ENCODE data around the gene PRKG2.

PRKG2 gene

GRCh38 chr4:81085291-81085690 is 129.7 kb downstream of the PRKG2 start:
- DNase-seq = no peak

- DNase-seq = no peak
Measured at GRCh38 chr4:81084634-81085033, 130.4 kb downstream of the PRKG2 start.

GRCh38 chr4:81084029-81084428 is 131.0 kb downstream of the PRKG2 start:
- no peak for DNase-seq

GRCh38 chr4:81081156-81081555 is 133.9 kb downstream of the PRKG2 start:
- DNase-seq = no peak

GRCh38 chr4:81071013-81071412 is 144.0 kb downstream of the PRKG2 start:
- no peak for DNase-seq

DNA sequence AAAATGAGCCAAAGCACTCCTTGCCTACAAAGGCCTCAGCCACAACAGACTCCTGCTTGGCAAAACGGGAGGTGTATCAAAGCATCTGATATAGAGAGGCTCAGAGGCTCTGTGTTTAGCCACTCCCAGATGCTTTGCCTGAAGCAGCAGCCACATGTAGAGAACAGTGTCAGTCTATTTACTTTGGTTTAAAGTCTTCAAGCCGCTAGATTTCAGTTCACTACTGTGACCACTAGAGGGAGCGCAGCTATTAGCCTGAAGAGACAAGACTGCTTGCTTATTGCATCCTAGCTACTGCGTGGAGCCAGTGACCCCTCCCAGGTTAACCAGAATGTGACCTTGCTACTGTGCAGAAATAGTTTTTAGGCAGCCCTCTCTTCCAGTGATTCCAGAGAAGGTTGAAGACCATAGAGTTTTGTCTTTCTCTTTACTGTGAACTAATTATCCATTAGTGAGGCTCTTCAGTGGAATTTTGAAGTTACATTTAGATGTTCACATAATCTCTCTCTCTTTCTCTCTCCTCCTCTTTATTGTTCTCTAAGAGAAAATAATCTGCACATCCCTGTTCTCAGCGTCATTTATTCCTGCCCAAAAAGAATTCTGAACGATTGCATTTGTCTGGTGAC is 145.2 kb downstream of the PRKG2 start:
- peak; percentile 87 for DNase-seq

GRCh38 chr4:81065446-81065845 is 149.6 kb downstream of the PRKG2 start:
- DNase-seq = no peak

DNA sequence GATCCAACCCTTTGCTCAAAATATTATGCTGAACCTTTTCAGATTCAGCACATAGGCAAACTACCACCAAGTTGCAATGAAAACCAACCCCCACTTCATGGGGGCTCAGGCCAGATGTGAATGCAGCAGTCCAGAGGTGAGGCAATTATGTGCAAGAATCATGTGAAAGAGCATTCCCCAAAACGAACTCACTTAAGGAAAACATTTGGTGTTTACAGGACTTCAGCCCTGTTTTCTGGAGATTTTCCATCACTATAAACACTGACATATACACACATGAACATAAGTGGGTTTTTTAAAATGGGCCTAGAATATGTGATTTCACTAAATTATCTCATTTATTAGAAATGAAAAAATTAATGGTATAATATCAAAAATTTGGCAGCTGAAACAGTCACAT is 153.0 kb downstream of the PRKG2 start:
- DNase-seq = no peak

GRCh38 chr4:81061344-81061730 is 153.7 kb downstream of the PRKG2 start:
- no peak for DNase-seq

DNA sequence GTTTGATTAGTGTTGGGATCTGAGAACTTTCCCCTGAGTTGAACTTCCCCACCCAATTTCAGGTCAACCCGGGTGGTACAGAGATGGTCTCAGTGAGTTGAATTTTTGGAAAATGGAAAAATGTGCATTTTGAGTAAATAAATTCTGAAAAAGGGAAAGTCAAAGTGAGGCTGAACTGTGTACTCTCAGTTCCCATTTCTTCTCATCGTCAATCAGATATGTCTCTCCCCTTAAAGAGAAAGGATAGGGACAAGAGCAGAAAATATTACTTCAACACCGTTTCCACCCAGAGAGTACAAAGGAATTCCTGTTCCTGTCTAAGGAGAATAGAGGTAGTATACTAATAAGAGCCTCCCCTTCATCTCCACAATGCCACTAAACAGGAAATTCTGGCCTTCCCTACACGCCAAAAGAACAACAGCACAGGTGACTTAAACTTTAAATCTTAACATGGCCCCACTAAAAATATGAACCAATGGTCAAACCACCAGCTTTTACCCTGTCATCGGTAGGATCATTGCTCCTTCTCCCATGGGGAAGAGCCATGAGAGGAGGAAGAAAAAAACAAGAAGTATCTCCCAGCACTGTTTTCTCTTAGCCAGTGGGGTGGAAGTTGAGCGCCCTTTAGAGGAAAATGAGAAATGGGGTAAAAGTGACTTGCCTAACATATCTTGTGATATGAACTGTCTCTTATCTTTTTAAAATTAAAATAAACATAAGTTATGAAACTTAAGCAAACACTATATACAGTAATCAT is 154.3 kb downstream of the PRKG2 start:
- DNase-seq = no peak

DNA sequence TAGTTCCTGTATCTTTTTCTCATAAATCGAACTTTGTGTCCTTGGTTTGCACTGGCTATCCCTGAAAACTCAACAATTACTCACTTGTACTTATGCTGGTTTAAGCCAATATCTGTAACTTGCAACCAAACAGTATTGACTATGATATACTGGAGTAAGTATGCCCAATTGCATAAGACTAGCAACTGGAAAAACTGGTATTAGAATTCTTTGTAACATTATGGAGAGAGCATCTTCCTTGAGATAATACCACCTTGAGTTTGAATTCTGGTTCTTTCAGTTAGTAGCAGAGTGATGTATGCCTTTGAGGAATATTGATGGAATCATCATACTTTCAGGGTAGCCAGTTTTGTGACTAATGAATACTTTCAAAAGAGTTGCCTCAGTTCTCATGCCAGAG is 156.4 kb downstream of the PRKG2 start:
- DNase-seq = no peak

DNA sequence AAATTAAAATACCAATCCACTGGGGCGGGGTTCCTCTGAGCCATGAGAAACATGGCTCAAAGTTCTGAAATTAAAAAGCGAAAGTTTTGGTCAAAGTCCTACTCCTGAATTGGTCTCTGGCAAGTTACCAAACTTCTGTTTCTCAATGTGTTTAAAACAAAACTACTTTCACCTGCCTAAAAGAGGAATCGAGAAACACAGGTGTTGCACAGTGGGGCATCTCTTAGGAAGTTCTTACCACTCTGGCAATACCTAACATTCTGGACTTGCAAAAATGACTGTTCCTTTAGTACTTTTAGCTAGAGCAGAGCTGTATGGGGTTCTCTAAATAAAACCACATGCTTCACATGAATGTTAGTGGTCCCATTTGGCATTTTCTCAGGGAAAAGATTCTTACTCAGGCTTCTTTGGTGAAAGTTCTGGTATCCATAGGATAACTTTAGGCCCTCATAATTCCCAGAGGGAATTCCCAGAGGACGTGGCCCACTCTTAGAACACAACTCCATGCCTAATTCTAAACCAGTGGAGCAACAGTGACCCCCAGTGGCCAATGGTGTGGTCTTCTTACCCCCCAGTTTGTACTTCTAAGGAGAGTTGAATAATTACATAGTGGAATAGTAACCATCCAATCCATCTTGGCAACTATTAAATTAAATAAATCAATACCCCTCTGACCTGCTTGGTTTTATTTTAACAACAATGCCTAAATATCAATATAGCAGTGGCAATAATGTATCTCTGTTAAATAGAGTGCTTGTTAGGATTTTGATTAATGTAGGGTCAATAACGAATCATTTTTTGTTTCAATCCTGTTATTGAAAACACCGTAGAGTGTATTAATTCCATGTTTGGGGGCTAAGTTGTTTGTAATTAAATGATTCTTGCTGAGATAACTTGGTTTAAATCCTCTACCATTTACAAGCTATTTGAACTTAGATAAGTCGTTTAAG is 162.6 kb downstream of the PRKG2 start:
- DNase-seq = peak; percentile 64

DNA sequence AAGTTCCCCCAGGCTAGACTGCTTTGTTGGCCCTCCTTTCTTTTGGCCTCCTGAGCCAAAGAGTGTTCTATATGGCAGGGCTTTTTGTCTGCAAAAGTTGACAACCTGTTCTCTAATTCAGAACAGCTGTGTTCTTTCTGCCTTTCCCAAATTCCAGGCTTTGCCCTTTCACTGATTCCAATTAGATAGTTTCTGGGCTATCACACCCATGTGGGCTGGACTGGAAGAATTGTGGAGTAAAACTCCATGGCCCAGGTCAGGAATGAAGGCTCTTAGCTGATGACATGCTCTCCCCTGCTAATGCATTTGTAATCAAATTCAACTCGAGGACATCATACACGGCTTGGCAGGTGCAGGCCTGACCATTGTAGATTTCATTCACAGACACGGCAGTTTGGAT is 165.1 kb downstream of the PRKG2 start:
- no peak for DNase-seq

DNA sequence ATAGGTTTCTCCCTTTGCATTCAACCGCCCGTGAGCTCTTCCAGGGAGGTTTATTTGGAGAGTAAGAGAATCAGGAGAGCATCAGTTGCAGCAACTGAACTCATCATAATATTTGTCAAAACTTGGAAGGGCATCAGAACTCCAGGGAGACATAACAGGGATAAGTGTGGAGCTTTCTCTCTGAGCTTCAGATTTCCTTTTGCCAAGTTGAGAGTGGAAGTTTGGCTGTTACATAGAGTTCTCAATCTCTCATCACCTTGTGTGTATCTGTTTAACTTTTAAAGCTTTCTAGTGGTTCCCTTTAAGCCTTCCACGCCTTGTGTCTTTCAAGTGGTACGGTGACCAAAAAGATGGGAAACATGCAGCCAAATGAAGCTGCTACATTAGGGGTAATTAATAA is 165.7 kb downstream of the PRKG2 start:
- no peak for DNase-seq

DNA sequence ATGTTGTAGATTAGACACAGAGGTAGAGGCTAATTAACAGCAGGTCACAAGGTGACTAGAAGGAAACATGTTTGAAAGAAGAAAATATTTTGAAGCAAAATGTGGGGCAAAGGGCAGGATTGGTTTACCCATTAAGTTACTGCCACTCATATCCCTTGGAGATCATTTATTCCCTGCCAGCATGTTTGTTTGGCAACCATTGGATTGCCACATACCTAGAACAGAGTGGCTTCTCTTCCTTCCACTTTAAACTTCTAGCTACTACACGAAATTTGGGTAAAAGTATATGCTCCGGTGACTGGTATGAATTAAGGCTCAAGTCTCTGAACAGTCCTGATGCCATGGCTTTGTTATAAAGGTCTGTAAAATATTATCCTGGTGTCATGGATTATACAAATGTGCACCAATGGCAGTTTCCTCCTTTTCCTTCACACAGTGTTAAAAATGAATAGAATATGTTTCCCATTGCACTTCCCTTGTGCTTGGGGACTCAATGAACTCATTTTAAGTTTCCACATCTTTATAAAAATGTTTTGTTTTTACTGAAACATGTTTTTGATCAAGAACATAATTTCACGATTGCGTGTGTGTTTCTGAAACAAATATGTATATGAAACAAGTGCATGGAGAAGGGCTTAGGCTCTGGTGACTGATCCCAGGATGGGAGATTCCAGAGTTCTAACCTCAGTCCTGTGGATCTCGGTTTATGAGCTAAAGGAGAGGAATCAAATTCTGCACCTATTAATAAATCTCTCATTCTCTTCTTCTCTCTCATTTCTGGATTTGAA is 172.2 kb downstream of the PRKG2 start:
- no peak for DNase-seq

GRCh38 chr4:81040012-81040659 is 174.9 kb downstream of the PRKG2 start:
- DNase-seq = peak; percentile 46

DNA sequence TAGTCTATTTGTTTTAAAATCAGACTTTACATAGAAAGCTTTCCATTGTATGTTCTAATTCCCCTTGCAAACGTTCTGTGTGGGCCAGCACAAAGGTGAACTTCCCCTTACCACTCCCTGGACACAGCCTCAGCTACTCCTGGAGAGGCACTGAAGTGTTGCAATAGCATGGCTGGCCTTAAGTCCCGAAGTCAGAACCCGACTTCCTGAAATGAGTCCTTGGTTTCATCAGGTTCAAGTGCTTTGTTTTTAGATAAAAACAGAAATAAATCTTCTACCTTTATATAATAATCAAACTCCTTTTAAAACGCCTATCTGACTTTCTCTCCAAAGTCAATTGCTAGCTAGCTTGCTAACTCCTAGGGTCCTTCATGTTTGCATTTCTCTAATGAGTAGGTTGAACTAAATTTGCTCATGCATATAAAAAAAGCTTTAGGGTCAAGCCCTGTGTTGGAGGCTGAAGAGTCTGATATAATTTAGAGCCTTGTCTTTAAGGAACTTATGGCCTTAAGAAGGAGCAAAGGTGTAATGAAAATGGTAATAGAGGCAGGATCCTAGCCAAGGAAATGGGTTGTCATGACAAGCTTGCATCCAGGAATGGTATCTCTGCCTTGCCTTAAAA is 175.6 kb downstream of the PRKG2 start:
- DNase-seq = no peak

GRCh38 chr4:81038636-81039350 is 176.2 kb downstream of the PRKG2 start:
- DNase-seq = no peak

Data from hematopoietic multipotent progenitor cell treated with erythropoietin and hydrocortisone succinate and interleukin-3 and kit ligand, for 8 days (in vitro differentiated cells).